Neutrophil (primary cell): Measurements from ENCODE around the gene OFD1.

Experiments
- H3K27ac ChIP-seq: fragments of 200-600 bp; sonication (generic); 2 replicates; pipeline ENCODE4 v1.5.1; 2016; ENCODE audit warnings: mild to moderate bottlenecking, moderate library complexity
- H3K27me3 ChIP-seq: fragments of 200-600 bp; sonication (generic); 2 replicates; pipeline ENCODE4 v1.6.0; 2016; ENCODE audit warnings: mild to moderate bottlenecking
- H3K36me3 ChIP-seq: fragments of 200-600 bp; sonication (generic); 2 replicates; pipeline ENCODE4 v1.5.1; 2017
- H3K4me1 ChIP-seq, 2 experiments: fragments of 200-600 bp in 1 of 2; sonication (generic) in 1 of 2; 1 replicate in 1 of 2; 2 replicates in 1 of 2; pipeline versions ENCODE4 v1.5.1 to v1.6.1; 2013 to 2016; ENCODE audit warnings: low read depth in 1 of 2, low read length in 1 of 2, mild to moderate bottlenecking in 1 of 2, moderate library complexity in 1 of 2; ENCODE audit not compliant: control insufficient read depth in 1 of 2, insufficient read depth in 1 of 2
- H3K4me3 ChIP-seq, 2 experiments: fragments of 200-600 bp in 1 of 2; sonication (generic) in 1 of 2; 1 replicate in 1 of 2; 2 replicates in 1 of 2; pipeline ENCODE4 v1.5.1; 2013 to 2016; ENCODE audit warnings: low read depth in 1 of 2, low read length in 1 of 2, mild to moderate bottlenecking in 1 of 2, moderate library complexity in 1 of 2
- H3K9me3 ChIP-seq: fragments of 200-600 bp; sonication (generic); 2 replicates; pipeline ENCODE4 v1.5.1; 2016
- TF ChIP-seq, protein P1 (sequence below): fragments of 200-600 bp; sonication (generic); IDR thresholded peaks from 2 replicates; pipeline ENCODE4 v1.5.1; 2016; ENCODE audit warnings: antibody characterized with exemption

Gene OFD1

GRCh38 chrX:13790206-13791131 is 55.9 kb downstream of the OFD1 start:
- no peaks in the 10 kb centered on the region for H3K9me3 ChIP-seq
- no peaks in the 10 kb centered on the region for H3K36me3 ChIP-seq
- H3K4me3 ChIP-seq: no peak overlapping the region
- H3K27me3 ChIP-seq: no peaks in the 10 kb centered on the region
- H3K27ac ChIP-seq: no peak overlapping the region
- H3K4me1 ChIP-seq: no peaks in the 10 kb centered on the region
- TF ChIP-seq, protein P1, sequence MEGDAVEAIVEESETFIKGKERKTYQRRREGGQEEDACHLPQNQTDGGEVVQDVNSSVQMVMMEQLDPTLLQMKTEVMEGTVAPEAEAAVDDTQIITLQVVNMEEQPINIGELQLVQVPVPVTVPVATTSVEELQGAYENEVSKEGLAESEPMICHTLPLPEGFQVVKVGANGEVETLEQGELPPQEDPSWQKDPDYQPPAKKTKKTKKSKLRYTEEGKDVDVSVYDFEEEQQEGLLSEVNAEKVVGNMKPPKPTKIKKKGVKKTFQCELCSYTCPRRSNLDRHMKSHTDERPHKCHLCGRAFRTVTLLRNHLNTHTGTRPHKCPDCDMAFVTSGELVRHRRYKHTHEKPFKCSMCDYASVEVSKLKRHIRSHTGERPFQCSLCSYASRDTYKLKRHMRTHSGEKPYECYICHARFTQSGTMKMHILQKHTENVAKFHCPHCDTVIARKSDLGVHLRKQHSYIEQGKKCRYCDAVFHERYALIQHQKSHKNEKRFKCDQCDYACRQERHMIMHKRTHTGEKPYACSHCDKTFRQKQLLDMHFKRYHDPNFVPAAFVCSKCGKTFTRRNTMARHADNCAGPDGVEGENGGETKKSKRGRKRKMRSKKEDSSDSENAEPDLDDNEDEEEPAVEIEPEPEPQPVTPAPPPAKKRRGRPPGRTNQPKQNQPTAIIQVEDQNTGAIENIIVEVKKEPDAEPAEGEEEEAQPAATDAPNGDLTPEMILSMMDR: no peak

DNA sequence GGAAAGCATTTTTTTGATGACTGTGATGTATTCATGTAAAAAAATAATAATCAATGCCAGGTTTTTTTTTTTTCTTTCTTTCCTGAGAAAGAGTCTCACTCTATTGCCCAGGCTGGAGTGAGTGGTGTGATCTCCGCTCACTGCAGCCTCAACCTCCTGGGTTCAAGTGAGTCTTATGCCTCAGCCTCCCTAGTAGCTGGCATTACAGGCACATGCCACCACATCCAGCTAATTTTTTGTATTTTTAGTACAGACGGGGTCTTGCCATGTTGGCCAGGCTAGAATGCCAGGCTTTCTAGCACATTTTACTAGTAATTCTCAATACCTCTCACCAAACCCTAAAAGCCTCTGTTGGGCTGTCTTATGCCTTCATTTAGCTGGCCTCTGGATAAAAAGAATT is 56.6 kb downstream of the OFD1 start:
- Histone ChIP-seq H3K36me3 (no peaks in the 10 kb centered on the region), H3K27ac (no peak overlapping the region), H3K27me3 (no peaks in the 10 kb centered on the region), H3K4me1 (no peaks in the 10 kb centered on the region), H3K9me3 (no peaks in the 10 kb centered on the region), H3K4me3 (no peak overlapping the region)
- TF ChIP-seq, protein P1: no peak

DNA sequence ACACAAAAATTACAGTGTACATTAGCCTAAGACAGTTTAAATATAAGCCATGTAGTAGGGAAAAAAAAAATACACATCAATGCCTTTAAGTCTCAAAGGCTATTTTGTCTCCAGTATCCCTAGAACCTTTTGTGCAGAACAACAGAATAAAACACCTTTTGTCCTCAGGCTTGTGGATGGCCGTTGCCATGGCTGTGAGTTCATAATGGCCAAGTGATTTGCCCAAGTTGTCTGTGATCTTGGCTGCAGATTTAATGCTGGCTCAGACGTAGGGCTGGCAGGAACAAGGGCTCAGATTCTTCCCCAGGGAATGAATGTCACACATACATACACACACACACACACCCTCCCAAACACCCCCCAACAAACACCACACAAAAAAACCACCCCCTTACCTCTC is 57.0 kb downstream of the OFD1 start:
- Histone ChIP-seq H3K27me3 (no peaks in the 10 kb centered on the region), H3K4me1 (no peaks in the 10 kb centered on the region), H3K36me3 (no peaks in the 10 kb centered on the region), H3K27ac (no peak overlapping the region), H3K9me3 (no peaks in the 10 kb centered on the region), H3K4me3 (no peak overlapping the region)
- TF ChIP-seq, protein P1: no peak

DNA sequence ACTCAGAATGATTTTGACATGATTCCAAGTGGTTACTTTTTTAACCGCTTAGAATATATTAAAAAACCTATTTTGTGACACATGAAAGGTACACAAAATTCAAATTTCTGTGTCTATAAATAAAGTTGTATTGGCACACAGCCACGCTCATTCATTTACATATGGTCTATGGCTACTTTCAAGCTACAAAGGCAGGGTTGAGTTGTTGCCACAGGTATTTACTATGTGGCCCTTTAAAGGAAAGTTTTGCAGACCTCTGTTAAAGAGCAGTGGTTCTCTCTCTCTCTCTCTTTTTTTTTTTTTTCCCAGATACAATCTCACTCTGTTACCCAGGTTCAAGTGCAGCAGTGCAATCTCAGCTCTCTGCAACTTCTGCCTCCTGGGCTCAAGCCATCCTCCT is 59.3 kb downstream of the OFD1 start:
- H3K4me1 ChIP-seq: no peaks in the 10 kb centered on the region
- TF ChIP-seq, protein P1: no peak
- no peak overlapping the region for H3K27ac ChIP-seq
- H3K4me3 ChIP-seq: no peak overlapping the region
- no peaks in the 10 kb centered on the region for H3K9me3 ChIP-seq
- no peaks in the 10 kb centered on the region for H3K36me3 ChIP-seq
- no peaks in the 10 kb centered on the region for H3K27me3 ChIP-seq

DNA sequence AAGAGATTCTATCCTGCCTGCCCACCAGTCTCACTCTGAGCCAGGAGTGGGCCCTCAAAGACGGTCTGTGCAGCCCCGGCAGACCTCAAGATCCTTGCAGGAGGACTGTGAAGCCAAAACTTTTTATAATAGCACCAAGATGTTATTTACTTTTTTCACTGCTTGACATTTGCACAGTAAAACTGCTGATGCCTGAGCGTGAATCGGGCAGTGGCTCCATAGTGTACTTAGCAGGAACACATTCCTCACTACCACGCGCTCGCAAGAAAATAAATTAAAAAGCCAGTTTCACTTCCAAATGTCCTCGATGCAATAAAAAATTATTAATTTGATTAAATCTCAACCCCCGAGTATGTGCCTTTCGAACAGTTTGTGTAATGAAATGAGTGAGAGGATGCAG is 59.9 kb downstream of the OFD1 start:
- Histone ChIP-seq H3K27me3 (no peaks in the 10 kb centered on the region), H3K36me3 (no peaks in the 10 kb centered on the region), H3K27ac (no peak overlapping the region), H3K4me3 (no peak overlapping the region), H3K9me3 (no peaks in the 10 kb centered on the region), H3K4me1 (no peaks in the 10 kb centered on the region)
- TF ChIP-seq, protein P1: no peak
